ENCODE measurements around the gene NUDT3. TPM values are rescaled to one million over a fixed set of nuclear protein-coding genes. Genes with fewer than 3 reads are reported as not detected.

NUDT3 gene
- total RNA-seq, 1 donor from 2014 or later: 16.7 TPM

- no peak for DNase-seq (ENCODE audit: low read depth)
Measured at GRCh38 chr6:34275128-34275804, 117.2 kb downstream of the NUDT3 start.

GRCh38 chr6:34274129-34274528, 118.3 kb downstream of the NUDT3 start:
- H3K9me3 ChIP-seq (ENCODE audit: insufficient read depth, low read depth, low read length): no peaks in the 10 kb centered on the region
- H3K4me1 Mint-ChIP-seq (ENCODE audit: low read depth, unreplicated experiment): peaks cover 2% of the 10 kb centered on the region
- no peak overlapping the region for H3K4me3 ChIP-seq (ENCODE audit: insufficient read depth, low read depth, low read length)
- no peak overlapping the region for H3K4me2 ChIP-seq (ENCODE audit: low read length)
- H3K27ac Mint-ChIP-seq (ENCODE audit: unreplicated experiment): no peak overlapping the region
- no peaks in the 10 kb centered on the region for H3K4me1 ChIP-seq (ENCODE audit: insufficient read depth, low read length)
- no peak overlapping the region for H3K27ac ChIP-seq (ENCODE audit: low read depth, low read length)
- no peaks in the 10 kb centered on the region for H3K9me3 Mint-ChIP-seq (ENCODE audit: unreplicated experiment)
- H3K27me3 ChIP-seq (ENCODE audit: insufficient read depth, low read length): no peaks in the 10 kb centered on the region
- H4K20me1 ChIP-seq (ENCODE audit: insufficient read depth, low read length): no peaks in the 10 kb centered on the region
- H3K27me3 Mint-ChIP-seq (ENCODE audit: low read depth, unreplicated experiment): no peaks in the 10 kb centered on the region
- TF ChIP-seq EZH2 (IDR thresholded peaks at IDR 0.05; ENCODE audit: insufficient read depth, low read length): no peak
- H3K4me3 Mint-ChIP-seq (ENCODE audit: unreplicated experiment): no peak overlapping the region
- DNase-seq (ENCODE audit: low read depth) (no peak), FAIRE-seq (no peak)
- H3K79me2 ChIP-seq (ENCODE audit: insufficient read depth, low read length): no peaks in the 10 kb centered on the region
- no peak overlapping the region for H3K9ac ChIP-seq (ENCODE audit: low read length)
- peaks cover 20% of the 10 kb centered on the region for H3K36me3 Mint-ChIP-seq (ENCODE audit: low read depth, unreplicated experiment)
- H3K36me3 ChIP-seq (ENCODE audit: insufficient read depth, low read length): no peaks in the 10 kb centered on the region
- H2AFZ ChIP-seq (ENCODE audit: low read depth, low read length): no peak overlapping the region

More at GRCh38 chr6:34275128-34275804, 117.2 kb downstream of the NUDT3 start:
- no peak overlapping the region for H3K27ac ChIP-seq (ENCODE audit: low read depth, low read length)
- no peak overlapping the region for H3K4me3 ChIP-seq (ENCODE audit: insufficient read depth, low read depth, low read length)
- Mint-ChIP-seq H3K4me3 (ENCODE audit: unreplicated experiment) (no peak overlapping the region), H3K36me3 (ENCODE audit: low read depth, unreplicated experiment) (peaks cover 28% of the 10 kb centered on the region), H3K4me1 (ENCODE audit: low read depth, unreplicated experiment) (peaks cover 2% of the 10 kb centered on the region), H3K27ac (ENCODE audit: unreplicated experiment) (no peak overlapping the region), H3K27me3 (ENCODE audit: low read depth, unreplicated experiment) (no peaks in the 10 kb centered on the region), H3K9me3 (ENCODE audit: unreplicated experiment) (no peaks in the 10 kb centered on the region)
- H4K20me1 ChIP-seq (ENCODE audit: insufficient read depth, low read length): peaks cover 3% of the 10 kb centered on the region
- no peak for FAIRE-seq
- H3K9me3 ChIP-seq (ENCODE audit: insufficient read depth, low read depth, low read length): no peaks in the 10 kb centered on the region
- no peak overlapping the region for H3K4me2 ChIP-seq (ENCODE audit: low read length)
- TF ChIP-seq EZH2 (IDR thresholded peaks at IDR 0.05; ENCODE audit: insufficient read depth, low read length) (no peak), CTCF (IDR thresholded peaks at IDR 0.05; ENCODE audit: insufficient read depth, low read depth, low read length) (no peak)
- no peaks in the 10 kb centered on the region for H3K4me1 ChIP-seq (ENCODE audit: insufficient read depth, low read length)
- no peaks in the 10 kb centered on the region for H3K79me2 ChIP-seq (ENCODE audit: insufficient read depth, low read length)
- H3K9ac ChIP-seq (ENCODE audit: low read length): no peak overlapping the region
- H3K36me3 ChIP-seq (ENCODE audit: insufficient read depth, low read length): no peaks in the 10 kb centered on the region
- no peak overlapping the region for H2AFZ ChIP-seq (ENCODE audit: low read depth, low read length)
- no peaks in the 10 kb centered on the region for H3K27me3 ChIP-seq (ENCODE audit: insufficient read depth, low read length)

GRCh38 chr6:34273242-34273805, 119.1 kb downstream of the NUDT3 start:
- Histone ChIP-seq H3K4me2 (ENCODE audit: low read length) (no peak overlapping the region), H2AFZ (ENCODE audit: low read depth, low read length) (no peak overlapping the region), H3K9me3 (ENCODE audit: insufficient read depth, low read depth, low read length) (no peaks in the 10 kb centered on the region), H3K4me3 (ENCODE audit: insufficient read depth, low read depth, low read length) (no peak overlapping the region), H3K36me3 (ENCODE audit: insufficient read depth, low read length) (no peaks in the 10 kb centered on the region), H3K27ac (ENCODE audit: low read depth, low read length) (no peak overlapping the region), H3K79me2 (ENCODE audit: insufficient read depth, low read length) (no peaks in the 10 kb centered on the region), H3K9ac (ENCODE audit: low read length) (no peak overlapping the region), H3K27me3 (ENCODE audit: insufficient read depth, low read length) (no peaks in the 10 kb centered on the region), H3K4me1 (ENCODE audit: insufficient read depth, low read length) (no peaks in the 10 kb centered on the region), H4K20me1 (ENCODE audit: insufficient read depth, low read length) (no peaks in the 10 kb centered on the region)
- no peaks in the 10 kb centered on the region for H3K27me3 Mint-ChIP-seq (ENCODE audit: low read depth, unreplicated experiment)
- H3K4me3 Mint-ChIP-seq (ENCODE audit: unreplicated experiment): no peak overlapping the region
- no peaks in the 10 kb centered on the region for H3K9me3 Mint-ChIP-seq (ENCODE audit: unreplicated experiment)
- FAIRE-seq (no peak), DNase-seq (ENCODE audit: low read depth) (peak; percentile 6)
- TF ChIP-seq CTCF (IDR thresholded peaks at IDR 0.05; ENCODE audit: insufficient read depth, low read depth, low read length) (no peak), EZH2 (IDR thresholded peaks at IDR 0.05; ENCODE audit: insufficient read depth, low read length) (no peak)
- H3K36me3 Mint-ChIP-seq (ENCODE audit: low read depth, unreplicated experiment): peaks cover 14% of the 10 kb centered on the region
- peaks cover 2% of the 10 kb centered on the region for H3K4me1 Mint-ChIP-seq (ENCODE audit: low read depth, unreplicated experiment)
- no peak overlapping the region for H3K27ac Mint-ChIP-seq (ENCODE audit: unreplicated experiment)

All from astrocyte (in vitro differentiated cells and primary cell).